SIG-M5 treated with dmso at 0.1 percent for 504 hours (cell line): ENCODE measurements around the gene SINHCAF.
"Not testable (repeated sequence)": the region's sequence is repeated elsewhere in the genome, so short reads cannot be mapped to it uniquely, and the experiment has no call there.

Experiments
- DNase-seq: peaks from one replicate; lab custom pipeline; 2025; ENCODE audit not compliant: unreplicated experiment; lab: John Stamatoyannopoulos, UW

The SINHCAF gene

DNA sequence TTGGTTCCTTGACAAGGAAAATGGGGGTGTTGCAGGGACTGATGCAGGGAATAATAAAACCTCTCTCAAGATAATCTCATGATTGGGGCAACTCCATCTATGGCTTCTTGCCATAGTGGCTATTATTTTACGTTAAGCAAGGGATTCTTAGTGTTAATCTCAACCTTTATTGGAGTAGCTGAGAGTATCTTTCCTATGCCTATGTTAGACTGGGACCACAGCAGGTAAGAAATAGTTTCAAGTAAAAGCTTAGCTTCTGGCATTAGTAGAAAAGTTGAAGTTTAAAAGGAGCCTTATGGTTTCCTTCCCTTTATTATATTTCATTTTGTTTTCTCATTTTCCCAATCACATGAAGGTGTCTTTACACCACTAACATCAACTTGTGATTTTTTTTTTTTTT lies 16.7 kb downstream of the SINHCAF start:
- DNase-seq: no peak

- no peak for DNase-seq
Observed at GRCh38 chr12:31308116-31308515, 17.8 kb downstream of the SINHCAF start.

DNA sequence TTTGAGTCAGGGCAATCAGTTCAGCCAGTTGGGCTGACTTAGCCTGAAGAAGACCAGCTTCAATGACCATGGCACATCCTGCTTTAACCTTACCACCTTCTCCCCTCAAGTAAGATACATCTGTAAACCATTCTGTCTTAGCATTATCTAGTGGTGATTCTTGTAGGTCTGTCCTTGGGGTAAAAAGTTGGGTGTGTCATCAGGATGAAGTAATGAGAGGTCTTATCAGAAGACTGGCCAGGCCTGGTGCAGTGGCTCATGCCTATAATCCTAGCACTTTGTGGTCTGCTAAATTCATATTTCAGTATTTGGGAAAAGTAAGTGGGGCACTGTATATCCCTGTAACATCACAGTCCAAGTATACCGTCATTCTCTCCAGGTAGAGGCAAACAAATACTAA lies 19.1 kb downstream of the SINHCAF start:
- no peak for DNase-seq

DNA sequence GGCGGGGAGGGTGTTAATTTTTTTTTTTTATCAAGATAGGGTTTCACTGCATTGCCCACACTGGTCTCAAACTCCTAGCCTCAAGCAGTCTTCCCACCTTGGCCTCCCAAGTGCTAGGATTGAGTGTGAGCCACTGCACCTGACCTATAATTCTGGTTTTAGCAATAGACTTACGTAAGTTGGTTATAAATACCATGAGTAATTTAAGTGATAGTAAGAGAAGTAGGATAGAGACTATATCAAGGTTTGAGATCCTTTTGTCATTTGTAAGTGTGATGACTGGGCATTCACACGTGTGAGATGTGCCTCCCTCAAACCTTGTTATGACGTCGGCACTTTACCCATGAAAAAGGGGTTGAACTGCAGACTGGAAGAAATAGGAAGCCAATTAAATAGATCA lies 22.5 kb downstream of the SINHCAF start:
- no peak for DNase-seq

DNA sequence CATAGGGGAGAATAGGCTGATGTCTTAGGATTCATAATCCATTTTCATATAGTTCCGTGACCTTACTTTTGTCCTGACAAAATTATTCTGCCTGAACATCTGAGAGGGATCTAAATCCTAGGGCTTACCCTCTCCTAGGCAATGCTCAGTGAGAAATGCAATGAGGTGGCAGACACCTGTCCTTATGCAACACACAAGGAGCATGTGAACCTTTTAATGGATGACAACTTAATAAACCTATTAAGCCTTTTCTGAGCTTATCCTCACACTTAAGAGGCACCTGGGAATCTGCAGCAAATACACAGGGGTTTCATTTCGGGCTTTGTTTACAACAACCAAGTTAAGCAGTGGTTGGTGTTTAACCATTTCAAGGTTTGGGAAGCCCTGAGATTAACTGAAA lies 24.6 kb downstream of the SINHCAF start:
- DNase-seq: no peak

DNA sequence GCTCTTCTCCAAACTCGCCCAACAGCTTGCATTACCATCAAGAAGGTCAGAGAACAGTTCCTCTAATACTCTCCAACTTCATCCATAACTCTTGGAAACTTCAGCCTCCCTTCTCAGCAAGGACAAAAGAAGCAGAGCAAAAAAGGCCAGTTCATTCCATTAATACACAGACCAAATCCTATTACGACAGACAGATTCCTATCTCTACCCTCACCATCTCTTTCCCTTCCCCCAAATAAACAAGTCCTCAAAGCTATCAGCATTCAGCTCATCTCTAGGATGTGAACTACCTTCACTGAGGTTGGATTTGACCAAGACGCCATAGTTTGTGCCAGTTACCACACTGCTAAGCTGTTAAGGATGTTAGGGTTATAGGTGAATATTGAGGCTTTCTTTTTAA lies 25.2 kb downstream of the SINHCAF start:
- no peak for DNase-seq

GRCh38 chr12:31300341-31300740 lies 25.6 kb downstream of the SINHCAF start:
- peak; percentile 44 for DNase-seq

DNA sequence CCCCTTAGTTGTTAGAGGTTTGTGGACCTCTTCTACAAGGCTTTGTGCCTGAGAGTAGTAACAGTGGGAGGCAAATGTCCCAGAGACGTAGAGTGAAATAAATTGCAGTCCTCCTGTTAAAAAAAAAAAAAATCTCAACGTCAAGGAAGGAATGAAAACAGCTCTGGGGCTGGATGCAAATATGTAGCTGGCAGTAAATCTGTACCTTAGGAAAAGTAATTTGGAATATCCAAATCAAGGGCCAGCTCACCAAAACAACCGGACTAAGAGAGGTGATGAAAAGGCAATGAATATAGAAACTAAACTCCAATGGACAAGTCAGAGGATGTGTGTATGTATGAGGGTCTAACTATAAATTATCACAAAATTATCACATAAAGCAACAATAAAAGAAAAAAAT lies 27.0 kb downstream of the SINHCAF start:
- DNase-seq: no peak

DNA sequence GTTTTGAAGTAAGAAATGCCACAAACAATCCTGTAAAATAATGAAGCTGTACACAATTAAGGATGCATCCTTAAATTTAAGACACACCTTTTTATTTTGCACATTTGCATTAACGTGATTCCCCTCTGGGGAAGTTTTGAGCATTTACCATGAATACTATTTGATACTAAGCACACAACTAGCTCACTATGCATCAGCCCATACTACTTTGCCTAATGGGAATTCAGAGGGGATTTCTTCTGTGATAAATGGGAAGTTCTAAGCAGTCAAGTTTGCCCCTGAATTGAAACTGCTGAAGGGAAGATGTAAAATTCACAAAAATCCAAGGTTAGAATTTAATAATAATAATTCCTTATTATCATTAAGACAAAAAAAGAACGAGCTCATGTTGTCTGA lies 27.4 kb downstream of the SINHCAF start:
- DNase-seq: no peak

DNA sequence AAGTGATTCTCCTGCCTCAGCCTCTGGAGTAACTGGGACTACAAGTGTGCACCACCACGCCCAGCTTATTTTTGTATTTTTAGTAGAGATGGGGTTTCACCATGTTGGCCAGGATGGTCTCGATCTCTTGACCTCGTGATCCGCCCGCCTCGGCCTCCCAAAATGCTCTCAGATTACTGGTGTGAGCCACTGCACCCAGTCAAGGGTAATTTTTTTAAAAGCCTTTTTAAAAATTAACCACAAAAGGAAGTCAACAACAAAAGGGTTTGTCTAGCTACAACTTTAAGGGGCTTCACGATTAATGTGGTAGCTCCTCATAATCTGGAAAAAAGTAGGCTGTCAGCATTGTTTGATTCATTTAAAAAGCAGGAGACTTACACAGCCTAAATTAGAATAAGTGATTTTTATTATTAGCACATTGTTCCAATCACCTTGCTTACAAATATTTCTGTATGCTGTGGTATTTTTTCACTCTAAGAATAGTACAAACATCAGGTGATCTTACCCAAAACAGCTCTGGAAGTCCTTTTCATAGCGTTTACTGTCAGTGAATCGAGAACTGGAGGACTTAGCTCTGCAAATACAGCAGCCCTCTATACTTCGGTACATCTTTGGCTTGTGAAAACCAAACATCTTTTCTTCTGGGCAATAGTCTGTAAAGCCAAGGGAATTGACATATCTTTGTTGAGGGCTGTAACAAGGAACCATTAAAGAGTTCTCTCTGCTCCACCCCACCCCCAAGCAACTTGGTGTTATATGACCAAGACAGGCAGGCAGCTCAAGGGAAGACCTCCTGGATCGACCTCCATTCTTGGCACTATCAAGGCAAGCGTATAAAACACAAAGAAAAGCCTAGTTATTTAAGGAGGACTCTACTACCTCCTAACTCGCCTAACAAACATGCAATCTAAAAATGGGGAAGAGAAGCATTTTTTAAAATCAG lies 28.1 kb downstream of the SINHCAF start:
- DNase-seq: no peak

- DNase-seq: no peak
Observed at GRCh38 chr12:31289441-31289840, 36.5 kb downstream of the SINHCAF start.

DNA sequence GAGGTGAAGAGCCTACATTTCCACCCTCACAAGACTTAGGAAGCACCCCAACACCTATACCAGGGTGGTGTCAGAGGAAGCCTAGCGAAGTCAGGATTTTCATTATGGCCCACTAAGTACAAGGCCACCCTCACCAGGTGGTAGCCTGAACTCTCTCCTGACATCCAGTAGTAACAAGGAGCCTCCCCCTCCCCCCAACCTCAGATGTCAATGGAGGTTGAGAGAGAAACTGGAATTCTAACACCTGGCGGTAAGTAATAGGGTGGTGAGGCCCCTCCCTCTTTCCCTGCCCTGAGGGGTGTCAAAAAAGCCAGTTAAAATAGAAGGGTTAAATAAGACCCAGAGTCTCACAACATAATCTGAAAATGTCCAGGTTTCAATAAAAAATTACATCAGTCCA lies 37.6 kb downstream of the SINHCAF start:
- no peak for DNase-seq

DNA sequence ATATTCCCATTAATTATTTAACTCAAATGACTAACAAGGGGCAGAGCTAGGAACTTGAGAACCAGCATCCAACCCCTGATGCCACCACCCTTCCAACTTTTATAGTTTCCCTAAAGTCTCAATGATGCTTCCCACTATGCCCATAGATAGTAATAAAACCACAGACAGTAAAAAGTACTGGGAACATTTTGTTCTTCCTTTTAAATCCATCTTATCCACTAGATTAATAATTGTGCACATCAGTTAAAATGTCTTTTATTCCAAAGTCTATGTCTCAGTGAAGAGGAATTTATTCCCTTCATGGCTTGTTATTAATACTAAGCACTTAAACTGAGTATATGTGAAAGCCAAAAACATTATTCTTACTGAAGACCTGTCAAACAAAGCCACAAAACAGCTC lies 45.8 kb downstream of the SINHCAF start:
- no peak for DNase-seq

DNA sequence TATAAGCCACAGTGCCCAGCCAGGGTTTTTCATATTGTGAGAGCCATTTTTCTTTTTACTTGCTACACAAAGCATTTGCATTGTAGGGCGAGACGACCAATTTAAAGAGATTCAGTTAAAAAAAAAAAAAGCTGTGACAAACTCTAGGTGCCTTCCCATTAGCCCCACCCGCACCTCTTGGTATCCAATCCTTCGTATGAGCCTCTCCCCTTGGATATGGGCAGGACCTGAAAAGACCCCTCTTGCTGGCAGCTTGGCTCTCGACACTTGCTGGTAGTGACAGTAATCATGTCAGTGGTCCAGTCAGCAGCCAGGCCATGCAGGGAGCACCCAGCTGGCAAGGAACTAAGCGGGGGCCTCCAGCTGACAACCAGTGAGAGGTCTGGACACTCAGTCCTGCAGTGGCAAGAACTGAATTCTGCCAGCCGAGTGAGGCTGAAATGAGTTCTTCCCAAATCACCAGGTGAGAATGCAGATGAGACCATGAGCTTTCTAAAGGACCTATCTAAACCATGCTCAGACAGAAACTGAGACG lies 46.5 kb downstream of the SINHCAF start:
- no peak for DNase-seq

DNA sequence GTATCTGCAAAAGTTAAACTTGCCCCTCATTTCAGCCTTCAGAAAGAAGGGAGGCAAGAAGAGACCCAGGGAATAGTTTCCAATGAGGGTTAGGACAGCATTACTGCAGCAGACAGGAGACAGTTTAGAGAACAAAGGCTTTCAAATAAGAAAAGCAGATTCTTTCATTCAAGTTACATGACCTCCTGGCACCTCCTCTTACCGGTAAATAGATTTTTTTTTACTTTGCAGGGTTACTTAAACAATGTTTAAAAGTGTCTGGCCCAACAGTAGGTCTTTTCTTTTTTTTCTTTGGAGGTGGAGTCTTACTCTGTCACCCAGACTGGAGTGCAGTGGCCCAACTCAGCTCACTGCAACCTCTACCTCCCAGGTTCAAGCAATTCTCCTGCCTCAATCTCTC lies 47.1 kb downstream of the SINHCAF start:
- DNase-seq: no peak

DNA sequence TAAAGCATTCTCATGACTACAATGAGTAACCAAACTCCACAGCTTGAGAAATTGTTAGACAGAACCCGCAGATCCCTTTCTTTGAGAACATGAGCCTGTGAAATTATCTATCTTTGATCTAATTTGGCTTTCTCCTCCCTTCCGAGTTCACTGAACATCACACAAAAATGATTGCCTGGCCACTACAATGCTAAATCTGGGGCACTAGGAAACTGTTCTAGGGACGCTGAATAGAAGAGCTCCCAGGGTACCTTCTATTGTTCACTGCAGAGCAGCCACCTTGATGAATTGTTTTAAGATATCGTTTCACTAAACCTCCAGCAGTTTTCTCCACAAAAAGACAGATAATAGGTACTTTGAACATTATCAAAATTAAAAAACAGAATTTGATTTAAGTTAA lies 47.5 kb downstream of the SINHCAF start:
- DNase-seq: no peak

DNA sequence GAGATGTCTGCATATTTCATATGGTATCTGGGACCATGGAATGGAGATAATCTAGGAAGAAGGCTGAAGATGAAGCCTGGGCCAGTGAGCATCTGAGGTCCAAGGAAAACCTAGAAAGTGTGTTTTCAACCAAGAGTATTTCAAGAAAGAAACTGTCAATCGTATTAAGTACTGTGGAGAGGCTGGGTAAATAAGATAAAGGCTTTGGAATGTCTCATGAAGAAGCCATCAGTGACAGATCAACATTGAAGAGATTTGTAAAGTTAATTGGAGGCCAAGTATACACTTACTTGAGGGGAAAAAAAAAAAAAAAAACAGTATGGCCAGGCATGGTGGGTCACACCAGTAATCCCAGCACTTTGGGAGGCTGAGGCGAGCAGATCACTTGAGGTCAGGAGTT lies 48.9 kb downstream of the SINHCAF start:
- no peak for DNase-seq

GRCh38 chr12:31275491-31275890 lies 50.5 kb downstream of the SINHCAF start:
- DNase-seq: no peak

DNA sequence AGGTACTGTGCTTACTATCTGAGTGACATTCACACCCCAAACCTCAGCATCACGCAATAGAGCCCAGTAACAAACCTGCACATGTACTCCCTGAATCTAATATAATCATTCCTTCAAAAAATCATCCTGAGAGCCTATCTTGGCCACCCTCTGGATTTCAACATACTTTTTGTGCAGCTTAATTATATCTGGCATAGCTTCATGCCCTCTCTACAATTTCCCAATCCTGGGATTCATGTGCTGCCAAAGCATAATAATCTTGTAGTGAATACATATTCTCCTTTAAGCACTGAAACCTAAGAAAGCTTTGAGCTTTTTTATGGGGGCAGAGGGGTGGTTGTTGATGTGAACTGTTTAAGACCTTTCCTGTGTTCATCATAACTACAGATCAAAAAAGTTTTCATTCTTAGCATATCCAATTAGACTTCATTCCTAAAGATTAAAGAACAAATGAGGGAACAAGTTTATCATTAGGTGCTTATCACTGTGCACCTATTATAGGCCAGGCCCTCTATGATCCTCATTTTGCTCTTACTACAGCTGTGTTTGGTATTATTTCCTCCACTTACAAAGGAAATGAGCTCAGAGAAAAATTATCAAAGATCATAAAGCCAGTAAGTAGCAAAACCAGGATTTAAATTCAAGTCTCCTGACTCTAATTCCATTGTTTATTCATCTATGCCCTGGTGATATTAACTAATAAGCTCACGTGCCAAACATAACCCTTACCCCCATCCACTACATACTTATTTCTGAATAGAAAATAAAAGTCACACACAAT lies 51.2 kb downstream of the SINHCAF start:
- DNase-seq: no peak

DNA sequence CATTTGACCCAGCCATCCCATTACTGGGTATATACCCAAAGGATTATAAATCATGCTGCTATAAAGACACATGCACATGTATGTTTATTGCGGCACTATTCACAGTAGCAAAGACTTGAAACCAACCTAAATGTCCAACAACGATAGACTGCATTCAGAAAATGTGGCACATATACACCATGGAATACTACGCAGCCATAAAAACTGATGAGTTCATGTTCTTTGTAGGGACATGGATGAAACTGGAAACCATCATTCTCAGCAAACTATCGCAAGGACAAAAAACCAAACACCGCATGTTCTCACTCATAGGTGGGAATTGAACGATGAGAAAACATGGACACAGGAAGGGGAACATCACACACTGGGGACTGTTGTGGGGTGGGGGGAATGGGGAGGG lies 52.2 kb downstream of the SINHCAF start:
- DNase-seq: not testable (repeated sequence)

DNA sequence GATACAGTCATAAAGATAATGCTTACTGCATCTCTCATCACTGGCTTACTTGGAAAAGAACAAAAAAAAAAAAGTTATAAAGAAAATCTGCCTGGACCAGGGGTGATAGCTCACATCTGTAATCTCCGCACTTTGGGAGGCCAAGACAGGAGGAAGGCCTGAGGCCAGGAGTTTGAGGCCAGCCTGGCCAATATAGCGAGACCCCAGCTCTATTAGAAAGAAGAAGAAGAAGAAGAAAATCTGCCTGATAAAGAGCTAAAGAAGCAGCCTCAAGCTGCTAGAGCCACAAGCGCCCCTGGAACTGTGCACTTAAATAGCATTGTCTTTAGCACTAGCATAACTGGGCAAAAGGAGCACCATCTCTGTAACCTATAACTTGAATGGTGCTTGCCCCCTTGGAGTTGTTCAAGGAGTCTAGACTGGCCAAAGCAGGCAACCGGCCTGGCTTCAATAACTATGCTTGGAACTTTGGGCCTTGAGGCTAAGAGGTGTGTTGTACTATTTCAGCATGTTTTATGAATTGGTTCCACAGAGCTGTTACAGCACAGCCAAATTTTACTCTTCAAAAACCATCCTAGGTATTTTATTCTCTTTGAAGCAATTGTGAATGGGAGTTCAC lies 53.2 kb downstream of the SINHCAF start:
- no peak for DNase-seq

DNA sequence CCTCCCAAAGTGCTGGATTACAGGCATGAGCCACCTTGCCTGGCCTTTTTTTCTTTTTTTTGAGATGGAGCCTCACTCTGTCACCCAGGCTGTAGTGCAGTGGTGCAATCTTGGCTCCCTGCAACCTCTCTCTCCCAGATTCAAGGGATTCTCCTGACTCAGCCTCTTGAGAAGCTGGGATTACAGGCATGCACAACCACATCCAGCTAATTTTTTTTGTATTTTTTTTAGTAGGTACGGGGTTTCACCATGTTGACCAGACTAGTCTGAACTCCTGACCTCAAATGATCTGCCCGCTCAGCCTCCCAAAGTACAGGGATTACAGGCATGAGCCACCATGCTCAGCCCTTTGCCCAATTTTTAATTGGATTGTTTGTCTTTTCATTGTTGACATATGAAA lies 58.0 kb downstream of the SINHCAF start:
- no peak for DNase-seq
